GM10847 (cell line): ENCODE data around the gene HRH2.

Source experiments
- POLR2A ChIP-seq: IDR thresholded peaks from 2 replicates; pipeline ENCODE4 v1.6.1; 2011; ENCODE audit not compliant: insufficient read length; ENCODE audit errors: extremely low read depth

HRH2 gene

DNA sequence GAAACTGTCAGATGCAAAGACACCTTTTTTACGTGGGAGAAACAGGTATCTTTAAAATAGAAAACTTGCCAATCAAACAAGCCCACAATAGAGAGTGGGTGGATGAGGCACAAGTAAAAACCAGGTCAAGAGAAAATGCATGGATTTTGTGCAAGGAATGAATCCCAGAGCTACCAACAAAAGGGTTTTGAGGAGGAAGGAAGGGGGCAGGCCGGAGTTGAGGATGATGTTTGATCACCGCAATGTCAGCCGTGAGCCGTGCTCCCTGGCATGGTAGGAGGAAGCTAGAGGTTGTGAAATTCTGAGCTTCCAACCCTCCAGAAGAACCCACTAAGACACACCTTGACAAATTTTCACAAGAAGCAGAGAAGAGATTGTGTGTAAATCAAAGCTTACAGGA is 53.2 kb downstream of the HRH2 start:
- TF ChIP-seq POLR2A, result no peak

DNA sequence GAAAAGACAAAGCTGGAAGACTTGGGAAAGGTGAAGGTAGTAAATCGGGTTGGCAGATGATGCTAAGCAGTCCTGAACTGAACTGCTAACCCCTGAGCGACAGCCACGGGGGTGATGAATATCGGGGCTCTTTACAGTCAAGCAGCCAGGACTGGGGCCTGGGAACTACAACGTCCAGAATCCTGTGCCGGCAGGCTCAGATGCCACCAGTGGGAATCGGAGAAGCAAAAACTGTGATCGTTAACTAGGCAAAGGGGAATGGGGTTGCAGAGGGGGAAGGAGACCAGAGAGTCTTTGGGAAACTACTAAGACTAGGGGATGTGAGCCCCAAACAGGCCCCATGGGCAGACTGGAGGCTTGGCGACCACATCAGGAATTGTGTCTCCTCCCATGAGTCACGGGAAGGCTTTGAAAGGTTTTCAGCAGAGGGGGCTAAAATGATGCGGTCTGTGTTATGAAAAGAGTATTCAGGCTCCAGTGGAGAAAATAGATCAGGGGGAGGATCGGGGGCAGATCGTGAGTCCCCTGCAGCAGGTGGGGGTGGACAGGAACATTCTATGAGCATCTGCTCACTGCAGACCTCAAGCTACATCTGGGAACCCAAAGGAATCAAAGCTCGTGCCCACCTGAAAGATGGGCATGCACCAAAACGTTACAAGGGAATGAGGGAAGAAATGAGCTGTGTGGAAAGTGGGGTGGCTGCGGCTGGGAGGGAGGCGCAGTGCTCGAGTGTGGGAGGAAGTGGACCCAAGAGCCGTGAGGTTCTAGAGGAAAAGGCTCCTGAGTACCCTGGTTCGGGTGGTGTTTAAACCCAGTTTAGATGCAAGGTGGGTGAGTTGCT is 53.8 kb downstream of the HRH2 start:
- no peak for TF ChIP-seq POLR2A

GRCh38 chr5:175712313-175712680 is 54.4 kb downstream of the HRH2 start:
- no peak for TF ChIP-seq POLR2A

DNA sequence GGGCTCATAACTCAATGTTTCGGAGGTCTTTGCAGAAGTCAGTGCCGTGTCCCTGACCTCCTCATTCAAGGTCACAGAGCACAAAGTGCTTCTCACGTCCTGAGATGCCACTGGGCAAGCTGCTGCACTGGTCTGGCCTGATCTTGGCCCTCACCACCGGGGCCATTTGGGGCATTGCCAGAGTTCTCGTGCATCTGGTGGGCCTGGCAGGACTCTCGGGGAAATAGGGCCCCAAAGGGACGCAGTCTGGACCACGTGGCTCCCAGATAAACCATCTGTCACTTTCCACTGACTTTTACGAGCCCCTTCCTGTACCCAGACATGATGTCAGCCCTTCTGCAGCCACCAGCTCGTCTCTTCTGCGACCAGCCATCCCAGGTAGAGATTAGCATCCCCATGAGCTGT is 54.8 kb downstream of the HRH2 start:
- TF ChIP-seq POLR2A, result no peak

GRCh38 chr5:175713930-175714329 is 56.1 kb downstream of the HRH2 start:
- TF ChIP-seq POLR2A, result no peak

DNA sequence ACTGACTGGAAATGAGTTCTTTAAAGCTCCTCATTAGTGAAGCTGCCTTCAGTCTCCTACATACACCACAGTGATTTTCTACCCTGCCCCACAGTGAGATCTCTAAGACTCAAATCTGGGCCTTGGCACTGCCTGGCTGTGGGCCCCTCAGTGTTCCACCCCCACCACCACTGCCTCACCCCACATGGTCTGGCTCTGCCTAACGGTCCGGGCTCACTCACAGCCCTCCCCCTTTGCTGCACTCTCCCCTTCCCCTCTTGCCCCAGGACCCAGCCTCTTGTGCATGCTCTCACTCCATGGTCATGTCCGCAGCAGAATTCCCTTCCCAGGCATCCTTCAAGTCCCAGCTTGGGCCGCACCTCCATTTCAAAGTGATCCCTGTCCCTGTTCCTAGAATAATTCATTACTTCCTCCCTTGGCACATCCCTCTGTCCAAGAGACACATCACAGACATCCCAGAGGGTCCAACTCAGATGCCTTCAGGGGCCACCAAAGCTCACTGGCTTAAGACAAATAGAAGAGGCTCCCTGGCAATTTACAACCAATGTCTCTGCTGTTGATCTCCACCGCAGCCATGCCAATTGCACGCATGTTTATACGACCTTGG is 56.7 kb downstream of the HRH2 start:
- TF ChIP-seq POLR2A, result no peak

GRCh38 chr5:175715627-175716522 is 58.0 kb downstream of the HRH2 start:
- TF ChIP-seq POLR2A, result no peak

DNA sequence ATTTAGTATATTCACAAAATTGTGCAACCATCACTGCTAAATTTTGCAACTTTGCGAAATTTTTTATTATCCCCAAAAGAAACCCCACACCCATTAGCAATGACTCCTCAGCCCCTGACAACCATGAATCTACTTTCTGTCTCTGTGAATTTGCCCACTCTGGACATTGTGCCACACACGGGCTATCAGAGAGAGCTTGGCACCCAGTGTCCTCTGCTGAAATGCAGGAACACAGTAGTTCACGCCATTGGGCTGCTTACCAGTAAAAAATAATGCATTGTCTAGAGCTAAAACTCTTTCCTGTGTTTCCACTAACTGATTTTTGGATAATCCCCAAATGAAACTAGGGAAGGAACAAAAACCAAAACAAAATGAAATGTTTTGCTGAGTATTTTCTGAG is 60.0 kb downstream of the HRH2 start:
- TF ChIP-seq POLR2A, result no peak

DNA sequence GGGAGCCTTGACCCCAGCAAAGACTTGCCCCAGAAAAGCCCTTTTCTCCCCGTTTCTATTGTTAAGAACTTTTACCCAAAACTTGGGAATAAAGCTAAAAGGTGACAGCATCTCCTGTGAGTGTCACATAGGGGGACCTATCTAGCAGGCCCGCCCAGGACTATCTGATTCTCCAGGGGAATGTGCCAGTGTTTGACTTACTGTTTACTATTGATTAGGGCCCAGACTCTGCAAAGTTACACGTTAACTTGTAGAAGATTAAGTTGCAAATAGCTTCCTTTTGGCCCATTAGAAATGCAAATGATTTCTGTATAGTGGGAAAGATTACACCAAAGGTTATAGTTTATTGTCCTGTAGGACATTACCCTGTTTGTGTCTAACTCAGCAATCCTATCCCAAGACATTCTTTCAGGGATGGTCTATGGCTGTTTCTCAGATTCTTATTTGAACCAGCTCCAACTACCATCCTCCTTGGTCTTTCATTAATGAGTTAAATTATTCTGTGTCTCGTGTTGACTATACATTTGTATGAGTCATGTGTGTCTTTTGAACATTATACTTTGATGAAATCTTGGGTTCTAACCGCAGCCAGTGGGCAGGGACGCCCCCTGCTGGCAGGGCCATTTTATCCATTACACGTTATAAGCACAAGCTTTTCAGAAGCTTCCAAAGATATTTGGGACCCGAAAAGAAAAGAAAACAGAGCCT is 60.7 kb downstream of the HRH2 start:
- no peak for TF ChIP-seq POLR2A

DNA sequence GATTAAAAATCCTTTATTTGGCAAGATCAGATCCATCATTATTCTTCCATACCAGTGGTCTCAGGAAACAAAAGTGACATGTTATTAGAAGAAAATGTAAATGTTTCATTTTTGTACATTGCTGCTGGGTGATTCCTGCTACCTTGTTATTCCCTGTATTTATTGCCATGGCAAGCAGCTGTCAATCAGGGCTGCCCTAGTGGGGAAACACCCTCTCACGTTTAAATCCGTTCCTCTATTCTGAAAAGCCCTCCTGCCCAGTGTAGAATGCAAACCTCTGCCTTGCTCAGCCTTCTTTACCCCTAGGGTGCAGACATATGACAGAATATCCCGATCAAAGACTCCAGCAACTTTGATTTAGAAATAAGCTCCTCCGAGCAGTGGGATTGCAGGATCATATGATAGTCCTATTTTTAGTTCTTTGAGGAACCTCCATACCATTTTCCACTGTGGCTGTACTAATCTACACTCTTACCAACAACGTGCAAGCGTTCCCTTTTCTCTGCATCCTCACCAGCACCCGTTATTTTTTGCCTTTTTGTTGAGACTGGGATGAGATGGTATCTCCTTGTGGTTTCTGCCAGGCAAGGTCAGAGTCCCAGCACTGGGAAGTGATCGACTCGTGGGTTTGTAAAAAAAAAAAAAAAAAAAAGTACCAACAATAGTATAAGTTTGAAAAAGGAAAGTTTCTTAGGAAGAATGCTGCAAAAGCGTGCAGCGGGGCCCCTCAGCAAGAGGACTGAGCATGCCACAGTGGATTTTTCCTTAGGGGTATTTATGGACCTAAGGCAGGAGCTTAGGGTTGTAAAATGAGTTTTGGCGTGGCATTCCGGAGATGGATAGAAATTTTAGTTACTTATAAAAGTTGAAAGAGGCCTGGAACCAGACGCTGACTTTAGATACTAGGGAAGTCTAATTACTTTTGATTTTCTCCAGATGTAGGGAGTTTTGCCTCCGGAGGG is 66.7 kb downstream of the HRH2 start:
- no peak for TF ChIP-seq POLR2A

DNA sequence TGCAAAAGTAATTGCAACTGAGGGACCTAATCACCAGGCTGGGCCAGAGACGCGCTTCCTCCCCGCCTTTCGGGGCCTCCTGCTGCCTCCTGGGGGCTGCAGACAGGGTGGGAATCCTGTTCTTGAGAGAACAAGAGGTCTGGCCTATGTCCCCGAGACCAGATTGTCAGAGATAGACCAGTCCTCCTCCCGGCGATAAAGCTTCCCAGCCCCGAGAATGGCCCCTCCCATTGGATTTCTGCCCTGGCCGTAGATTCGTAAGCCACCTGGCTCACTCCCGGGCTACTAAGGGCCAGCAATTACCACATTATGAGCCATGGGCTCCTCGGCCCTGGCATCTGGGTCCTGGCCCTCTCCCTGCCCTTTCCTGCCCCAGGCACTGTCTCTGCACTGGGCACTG is 70.4 kb downstream of the HRH2 start:
- TF ChIP-seq POLR2A, result no peak

- no peak for TF ChIP-seq POLR2A
These were observed 71.3 kb downstream of the HRH2 start for GRCh38 chr5:175728885-175729828.

GRCh38 chr5:175729829-175730277 is 72.0 kb downstream of the HRH2 start:
- TF ChIP-seq POLR2A, result no peak
